Fibroblast of skin of back (primary cell): ENCODE measurements around the gene CDC42EP3.

Source experiments
- DNase-seq: peaks from one replicate; pipeline ENCODE4 v3.0.0-alpha.2; 2013

Gene CDC42EP3

GRCh38 chr2:37683921-37684780 lies 12.7 kb upstream of the CDC42EP3 start:
- no peak for DNase-seq

- DNase-seq, result no peak
Measured at GRCh38 chr2:37683241-37683640, 11.8 kb upstream of the CDC42EP3 start.

GRCh38 chr2:37682473-37682872 lies 11.0 kb upstream of the CDC42EP3 start:
- DNase-seq, result no peak

- DNase-seq, result no peak
Measured at GRCh38 chr2:37681587-37681986, 10.1 kb upstream of the CDC42EP3 start.

GRCh38 chr2:37679072-37679695 lies 7.7 kb upstream of the CDC42EP3 start:
- no peak for DNase-seq

- DNase-seq, result peak; percentile 54
Measured at GRCh38 chr2:37676274-37676673, 4.8 kb upstream of the CDC42EP3 start.

GRCh38 chr2:37674946-37675345 lies 3.5 kb upstream of the CDC42EP3 start:
- DNase-seq, result no peak

- DNase-seq, result no peak
Measured at GRCh38 chr2:37672870-37673184, 1.4 kb upstream of the CDC42EP3 start.

- DNase-seq, result peak; percentile 93
Measured at GRCh38 chr2:37672104-37672869, 845 bp upstream of the CDC42EP3 start.

- no peak for DNase-seq
Measured at GRCh38 chr2:37671816-37672103, 318 bp upstream of the CDC42EP3 start.

- DNase-seq, result no peak
Measured at GRCh38 chr2:37670378-37671008, 949 bp downstream of the CDC42EP3 start.

- DNase-seq, result no peak
Measured at GRCh38 chr2:37669446-37669845, 2.0 kb downstream of the CDC42EP3 start.

- no peak for DNase-seq
Measured at GRCh38 chr2:37667704-37668103, 3.7 kb downstream of the CDC42EP3 start.

- DNase-seq, result no peak
Measured at GRCh38 chr2:37666772-37667171, 4.7 kb downstream of the CDC42EP3 start.

GRCh38 chr2:37665604-37666362 lies 5.7 kb downstream of the CDC42EP3 start:
- no peak for DNase-seq

- no peak for DNase-seq
Measured at GRCh38 chr2:37665043-37665442, 6.4 kb downstream of the CDC42EP3 start.

GRCh38 chr2:37664231-37664643 lies 7.2 kb downstream of the CDC42EP3 start:
- DNase-seq, result no peak

- no peak for DNase-seq
Measured at GRCh38 chr2:37663390-37663789, 8.1 kb downstream of the CDC42EP3 start.

- no peak for DNase-seq
Measured at GRCh38 chr2:37659723-37660122, 11.7 kb downstream of the CDC42EP3 start.

GRCh38 chr2:37658682-37659081 lies 12.8 kb downstream of the CDC42EP3 start:
- DNase-seq, result no peak

GRCh38 chr2:37657471-37657870 lies 14.0 kb downstream of the CDC42EP3 start:
- DNase-seq, result no peak
